ENCODE measurements around the gene MRPS9.

DNA sequence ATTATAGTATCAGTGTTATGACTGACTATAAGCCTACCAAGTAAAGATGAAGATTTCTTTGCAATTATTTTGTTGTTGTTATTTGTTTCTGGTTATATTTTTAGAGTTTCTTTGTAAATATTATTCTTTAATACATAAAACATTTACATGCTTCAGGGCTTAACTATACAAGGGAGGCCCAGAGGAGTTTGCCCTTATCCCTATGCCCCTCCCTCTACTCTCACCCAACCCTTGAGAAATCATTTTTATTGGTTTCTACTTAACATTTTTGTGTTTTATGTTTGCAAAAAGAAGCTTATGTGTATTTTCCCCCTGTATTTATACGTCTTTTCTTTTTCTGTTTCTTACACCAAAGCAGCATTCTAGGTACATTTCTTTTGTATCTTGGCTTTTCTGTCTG is 30.5 kb downstream of the MRPS9 start:
- TF ChIP-seq CTCF (IDR thresholded peaks at IDR 0.05) (no peak), POLR2AphosphoS5 (IDR thresholded peaks at IDR 0.05) (no peak), POLR2A (IDR thresholded peaks at IDR 0.05) (no peak), EP300 (IDR thresholded peaks at IDR 0.05) (no peak)

All from stomach (tissue), 4 donors.